ENCODE results near the gene FLYWCH2.
A peak's percentile ranks its signal among the peaks of the same experiment; 100 is the strongest.

Gene FLYWCH2

GRCh38 chr16:2853531-2854073 is 29.4 kb upstream of the FLYWCH2 start:
- no peak for DNase-seq

- no peak for DNase-seq
These were observed 28.2 kb upstream of the FLYWCH2 start for GRCh38 chr16:2854700-2855309.

GRCh38 chr16:2855536-2855935 is 27.5 kb upstream of the FLYWCH2 start:
- no peak for DNase-seq

GRCh38 chr16:2856061-2856670 is 26.8 kb upstream of the FLYWCH2 start:
- peak in 1 of 56 donors; percentile 20 for DNase-seq

- no peak for DNase-seq
These were observed 26.1 kb upstream of the FLYWCH2 start for GRCh38 chr16:2856686-2857450.

- DNase-seq, result no peak
These were observed 25.4 kb upstream of the FLYWCH2 start, which contains the start of gene PRSS22 for GRCh38 chr16:2857451-2858244. PRSS22 (minus strand) TSS chr16:2858170; CDS start chr16:2858104, 66 bp downstream.

- DNase-seq, result no peak
These were observed 24.6 kb upstream of the FLYWCH2 start for GRCh38 chr16:2858245-2859025.

GRCh38 chr16:2859686-2860265 is 23.2 kb upstream of the FLYWCH2 start:
- DNase-seq, result no peak

- no peak for DNase-seq
These were observed 22.0 kb upstream of the FLYWCH2 start for GRCh38 chr16:2860826-2861567.

- DNase-seq, result no peak
These were observed 17.4 kb upstream of the FLYWCH2 start for GRCh38 chr16:2865651-2866050.

- no peak for DNase-seq
These were observed 16.6 kb upstream of the FLYWCH2 start for GRCh38 chr16:2866431-2866830.

GRCh38 chr16:2867661-2867986 is 15.4 kb upstream of the FLYWCH2 start:
- no peak for DNase-seq

- DNase-seq, result peak; percentile 56 to 97 (median 89)
These were observed 14.8 kb upstream of the FLYWCH2 start for GRCh38 chr16:2867987-2868789.

- no peak for DNase-seq
These were observed 11.1 kb upstream of the FLYWCH2 start for GRCh38 chr16:2871926-2872325.

- no peak for DNase-seq
These were observed 8.7 kb upstream of the FLYWCH2 start for GRCh38 chr16:2874032-2874911.

- peak in 49 of 56 donors; percentile 0 to 82 (median 41) for DNase-seq
These were observed 8.1 kb upstream of the FLYWCH2 start for GRCh38 chr16:2874912-2875362.

- no peak for DNase-seq
These were observed 3.0 kb upstream of the FLYWCH2 start for GRCh38 chr16:2879854-2880508.

All from amygdala (tissue), 56 donors.